Endodermal cell (in vitro differentiated cells): ENCODE measurements around the gene EPHA2. TPM values are rescaled to one million over a fixed set of nuclear protein-coding genes. Genes with fewer than 3 reads are reported as not detected.
A peak's percentile ranks its signal among the peaks of the same experiment; 100 is the strongest.

Experiments
- DNase-seq: peaks from one replicate; pipeline ENCODE4 v3.0.0-alpha.2; 2017
- H3K27ac ChIP-seq: 2 replicates; pipeline ENCODE4 v1.5.1; 2013; ENCODE audit warnings: mild to moderate bottlenecking, low read depth, low read length, moderate library complexity
- H3K27me3 ChIP-seq: 2 replicates; pipeline ENCODE4 v1.6.1; 2013; ENCODE audit warnings: mild to moderate bottlenecking, low read length, moderate library complexity; ENCODE audit not compliant: insufficient read depth, control insufficient read depth, poor library complexity, severe bottlenecking
- H3K36me3 ChIP-seq: 2 replicates; pipeline ENCODE4 v1.7.0; 2013; ENCODE audit warnings: mild to moderate bottlenecking, low read length, moderate library complexity; ENCODE audit not compliant: control insufficient read depth, insufficient read depth
- H3K4me1 ChIP-seq: one replicate; pipeline ENCODE4 v1.7.0; 2013; ENCODE audit warnings: low read length; ENCODE audit not compliant: control insufficient read depth, insufficient read depth
- H3K4me3 ChIP-seq: 2 replicates; pipeline ENCODE4 v1.5.1; 2013; ENCODE audit warnings: mild to moderate bottlenecking, low read length, moderate library complexity
- H3K9ac ChIP-seq: 2 replicates; pipeline ENCODE4 v1.6.1; 2013; ENCODE audit warnings: mild to moderate bottlenecking, low read length, moderate library complexity; ENCODE audit not compliant: poor library complexity, severe bottlenecking; ENCODE audit errors: extremely low read depth
- H3K9me3 ChIP-seq: 2 replicates; pipeline ENCODE4 v1.6.1; 2013; ENCODE audit warnings: mild to moderate bottlenecking, low read length, moderate library complexity; ENCODE audit not compliant: control insufficient read depth
- H3K27ac Mint-ChIP-seq: 2 replicates; pipeline ENCODE4 v1.8.0; 2020; ENCODE audit warnings: mixed read lengths
- H3K27me3 Mint-ChIP-seq: 2 replicates; pipeline ENCODE4 v1.8.0; 2021; ENCODE audit warnings: mild to moderate bottlenecking, mixed read lengths; ENCODE audit not compliant: insufficient read depth
- H3K36me3 Mint-ChIP-seq: 2 replicates; pipeline ENCODE4 v1.8.0; 2020; ENCODE audit warnings: low read depth, mixed read lengths
- H3K4me1 Mint-ChIP-seq: 2 replicates; pipeline ENCODE4 v1.8.0; 2020; ENCODE audit warnings: mixed read lengths
- H3K4me3 Mint-ChIP-seq: 2 replicates; pipeline ENCODE4 v1.8.0; 2020; ENCODE audit warnings: mild to moderate bottlenecking, moderate library complexity, mixed read lengths
- H3K9me3 Mint-ChIP-seq: 2 replicates; pipeline ENCODE4 v1.8.0; 2020; ENCODE audit warnings: mild to moderate bottlenecking, mixed read lengths
- WGBS, 2 experiments: methylation state at CpG; one replicate each; pipeline versions ENCODE4 v1.1.5 to v1.1.7; 2013; ENCODE audit warnings: missing lambda C conversion rate in 2 of 2, mixed read lengths in 1 of 2; ENCODE audit not compliant: insufficient coverage in 1 of 2, insufficient read length in 1 of 2; 5-methylcytosine and 5-hydroxymethylcytosine counted together
- total RNA-seq, 2 donors: library from RNA; stranded (reverse); fragmentation: NEBNext Ultra II Directional in 1 of 2; extraction: Animal tissue kit (Norgen Biotek cat#: 25700) in 1 of 2; gene quantifications; 2 replicates in 1 of 2; 3 replicates in 1 of 2; pipeline ENCODE4 v1.2.1, GENCODE V29; 2021
- TF ChIP-seq, protein P1 (sequence below): fragments of 200-600 bp; sonication (generic); conservative IDR thresholded peaks from 2 replicates; pipeline ENCODE4 v1.5.0; 2021; ENCODE audit warnings: antibody characterized with exemption, mild to moderate bottlenecking

The EPHA2 gene
- total RNA-seq, 2 donors from 2014 or later: 56.5 to 64.3 TPM

DNA sequence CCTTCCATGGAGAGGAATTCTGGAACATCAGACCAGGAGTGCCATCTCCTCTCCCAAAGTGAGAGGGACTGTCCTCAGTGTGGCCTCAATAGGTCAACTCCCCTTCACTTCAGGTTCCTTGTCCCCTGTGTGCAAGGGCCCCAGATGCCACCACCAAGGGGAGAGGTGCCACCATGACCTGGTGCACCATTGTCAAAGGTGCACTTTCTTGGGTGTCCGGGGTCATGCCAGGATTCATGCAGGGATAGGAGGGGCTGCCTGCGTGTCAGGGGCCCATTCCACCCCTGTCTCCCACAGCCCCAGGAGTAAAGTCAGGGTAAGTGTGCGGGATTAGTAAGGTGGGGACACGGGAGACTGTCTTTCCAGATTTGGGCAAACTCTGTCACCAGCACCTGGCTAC, 21.4 kb upstream of the EPHA2 start:
- no peak overlapping the region for H3K27ac ChIP-seq
- H3K27me3 ChIP-seq: no peaks in the 10 kb centered on the region

DNA sequence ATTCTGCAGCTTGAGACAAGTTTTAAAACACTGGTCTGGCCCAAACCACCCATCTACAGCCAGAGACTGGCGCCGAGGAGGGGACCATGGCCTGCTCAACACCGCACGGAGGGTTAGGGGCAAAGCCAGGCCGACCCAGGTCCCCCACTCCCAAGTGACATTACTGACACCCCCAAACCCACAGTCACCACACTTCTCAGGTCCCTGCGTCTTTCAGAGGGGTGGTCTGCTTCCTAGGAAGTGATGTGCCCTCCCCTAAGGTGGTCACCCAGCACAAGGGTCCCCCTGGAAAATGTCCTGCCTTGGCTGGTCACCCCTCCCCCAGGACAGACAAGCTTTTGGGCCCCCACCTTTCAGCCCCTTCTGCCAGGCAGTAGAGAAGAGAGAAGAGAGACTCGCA, 20.8 kb upstream of the EPHA2 start:
- no peaks in the 10 kb centered on the region for H3K9me3 ChIP-seq
- H3K4me3 ChIP-seq: no peak overlapping the region
- Mint-ChIP-seq H3K4me1 (peaks cover 14% of the 10 kb centered on the region), H3K27ac (peak overlapping the region; percentile 37), H3K27me3 (no peaks in the 10 kb centered on the region), H3K36me3 (no peaks in the 10 kb centered on the region), H3K4me3 (no peak overlapping the region), H3K9me3 (no peaks in the 10 kb centered on the region)
- TF ChIP-seq, protein P1, sequence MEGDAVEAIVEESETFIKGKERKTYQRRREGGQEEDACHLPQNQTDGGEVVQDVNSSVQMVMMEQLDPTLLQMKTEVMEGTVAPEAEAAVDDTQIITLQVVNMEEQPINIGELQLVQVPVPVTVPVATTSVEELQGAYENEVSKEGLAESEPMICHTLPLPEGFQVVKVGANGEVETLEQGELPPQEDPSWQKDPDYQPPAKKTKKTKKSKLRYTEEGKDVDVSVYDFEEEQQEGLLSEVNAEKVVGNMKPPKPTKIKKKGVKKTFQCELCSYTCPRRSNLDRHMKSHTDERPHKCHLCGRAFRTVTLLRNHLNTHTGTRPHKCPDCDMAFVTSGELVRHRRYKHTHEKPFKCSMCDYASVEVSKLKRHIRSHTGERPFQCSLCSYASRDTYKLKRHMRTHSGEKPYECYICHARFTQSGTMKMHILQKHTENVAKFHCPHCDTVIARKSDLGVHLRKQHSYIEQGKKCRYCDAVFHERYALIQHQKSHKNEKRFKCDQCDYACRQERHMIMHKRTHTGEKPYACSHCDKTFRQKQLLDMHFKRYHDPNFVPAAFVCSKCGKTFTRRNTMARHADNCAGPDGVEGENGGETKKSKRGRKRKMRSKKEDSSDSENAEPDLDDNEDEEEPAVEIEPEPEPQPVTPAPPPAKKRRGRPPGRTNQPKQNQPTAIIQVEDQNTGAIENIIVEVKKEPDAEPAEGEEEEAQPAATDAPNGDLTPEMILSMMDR: no peak
- H3K9ac ChIP-seq: no peak overlapping the region
- H3K4me1 ChIP-seq: peaks cover 11% of the 10 kb centered on the region
- no peaks in the 10 kb centered on the region for H3K27me3 ChIP-seq
- WGBS, 2 experiments: 90 to 91% methylated on average over 2 to 7 of the region's 7 CpGs
- H3K27ac ChIP-seq: no peak overlapping the region
- no peak for DNase-seq
- no peaks in the 10 kb centered on the region for H3K36me3 ChIP-seq

More for the DNA sequence above, 21.4 kb upstream of the EPHA2 start:
- H3K36me3 Mint-ChIP-seq: no peaks in the 10 kb centered on the region
- no peak for DNase-seq
- H3K4me3 Mint-ChIP-seq: no peak overlapping the region
- Histone ChIP-seq H3K4me3 (no peak overlapping the region), H3K9me3 (no peaks in the 10 kb centered on the region), H3K4me1 (peaks cover 12% of the 10 kb centered on the region), H3K36me3 (no peaks in the 10 kb centered on the region), H3K9ac (no peak overlapping the region)
- no peak overlapping the region for H3K27ac Mint-ChIP-seq
- no peaks in the 10 kb centered on the region for H3K27me3 Mint-ChIP-seq
- TF ChIP-seq, protein P1: no peak
- no peaks in the 10 kb centered on the region for H3K9me3 Mint-ChIP-seq
- 91 to 100% methylated on average over 4 of the region's 4 CpGs for WGBS, 2 experiments
- peaks cover 19% of the 10 kb centered on the region for H3K4me1 Mint-ChIP-seq

DNA sequence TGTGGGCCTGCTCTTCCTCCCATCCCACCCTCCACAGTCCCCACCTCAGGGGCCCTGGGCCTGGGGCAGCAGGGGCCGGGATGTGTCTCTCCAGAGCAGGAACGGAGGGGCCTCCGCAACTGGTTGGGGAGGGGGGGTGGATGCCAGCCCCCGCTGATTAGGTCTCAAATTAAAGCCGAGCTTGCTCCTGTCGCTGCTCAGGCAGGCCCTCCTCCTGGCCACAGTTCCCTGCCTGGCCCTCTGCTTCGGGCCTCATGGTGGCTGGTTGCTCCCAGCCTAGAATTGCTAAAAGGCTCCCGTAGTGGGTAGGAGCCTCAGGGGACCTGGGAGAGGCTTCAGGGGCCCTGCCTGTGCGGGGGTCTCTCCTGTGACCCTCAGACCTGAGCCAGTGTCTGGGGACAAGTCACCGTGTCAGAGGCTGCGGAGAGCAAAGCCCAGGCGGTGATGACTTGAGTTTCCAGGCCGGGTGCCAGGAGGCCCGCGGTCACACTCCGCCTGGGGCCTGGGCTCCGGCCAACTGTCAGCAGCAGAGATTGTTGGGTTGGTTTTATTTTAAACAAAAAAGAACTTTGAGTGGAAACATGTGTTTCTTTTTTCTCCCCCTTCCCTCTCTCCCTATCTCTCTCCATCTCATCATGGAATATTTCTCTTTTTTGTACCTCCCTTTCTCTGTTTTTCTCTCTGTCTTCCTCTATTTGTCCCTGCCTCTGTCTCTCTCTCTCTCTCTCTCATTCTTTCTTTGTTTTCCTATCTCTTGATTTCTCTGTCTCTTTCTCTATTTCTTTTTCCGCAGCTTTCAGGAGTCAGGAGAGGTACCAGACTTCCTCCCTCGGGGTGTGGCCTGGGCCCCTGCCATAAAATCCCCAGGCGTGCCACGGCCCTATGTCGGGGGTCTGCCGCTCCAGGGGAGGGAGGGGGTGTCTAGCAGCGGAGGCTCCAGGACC, 20.0 kb upstream of the EPHA2 start:
- H3K9ac ChIP-seq: no peak overlapping the region
- H3K27me3 ChIP-seq: no peaks in the 10 kb centered on the region

More for the DNA sequence above, 20.0 kb upstream of the EPHA2 start:
- H3K27ac ChIP-seq: peak overlapping the region; percentile 34
- H3K4me1 Mint-ChIP-seq: peaks cover 11% of the 10 kb centered on the region
- peak overlapping the region; percentile 10 for H3K27ac Mint-ChIP-seq
- H3K4me1 ChIP-seq: peaks cover 9% of the 10 kb centered on the region
- TF ChIP-seq, protein P1: no peak
- no peaks in the 10 kb centered on the region for H3K9me3 Mint-ChIP-seq
- DNase-seq: peak; percentile 59
- H3K4me3 ChIP-seq: no peak overlapping the region
- WGBS, 2 experiments: 63 to 83% methylated on average over 8 to 24 of the region's 24 CpGs
- H3K36me3 ChIP-seq: no peaks in the 10 kb centered on the region
- H3K9me3 ChIP-seq: no peaks in the 10 kb centered on the region
- no peaks in the 10 kb centered on the region for H3K36me3 Mint-ChIP-seq
- H3K4me3 Mint-ChIP-seq: no peak overlapping the region
- no peaks in the 10 kb centered on the region for H3K27me3 Mint-ChIP-seq
